Islet precursor cell (in vitro differentiated cells): Measurements from ENCODE around the gene HSD17B10.
A peak's percentile ranks its signal among the peaks of the same experiment; 100 is the strongest.
"Not testable (repeated sequence)": the region's sequence is repeated elsewhere in the genome, so short reads cannot be mapped to it uniquely, and the experiment has no call there.

Experiments used
- DNase-seq: peaks from one replicate; pipeline ENCODE4 v3.0.0-alpha.2; 2018

The HSD17B10 gene

DNA sequence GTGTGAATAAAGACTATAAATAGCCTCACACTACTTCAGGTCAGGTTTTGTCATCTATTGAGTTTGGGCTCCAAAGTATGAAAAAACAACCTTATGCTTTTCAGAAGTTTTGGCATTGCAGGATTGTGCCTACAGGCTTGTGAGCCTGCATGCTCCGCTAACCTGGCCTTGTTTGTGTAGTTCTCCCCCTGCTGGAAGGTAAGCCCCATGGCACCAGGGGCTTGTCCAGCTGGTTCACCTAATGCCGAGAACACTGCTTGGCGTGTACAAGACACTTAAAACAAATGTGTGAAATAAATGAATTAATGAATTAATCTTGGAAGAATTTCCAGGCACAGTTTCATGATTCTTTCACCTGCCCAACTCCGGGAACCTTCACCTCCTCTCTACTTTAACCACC lies 1.8 kb upstream of the HSD17B10 start:
- DNase-seq, result peak; percentile 77

DNA sequence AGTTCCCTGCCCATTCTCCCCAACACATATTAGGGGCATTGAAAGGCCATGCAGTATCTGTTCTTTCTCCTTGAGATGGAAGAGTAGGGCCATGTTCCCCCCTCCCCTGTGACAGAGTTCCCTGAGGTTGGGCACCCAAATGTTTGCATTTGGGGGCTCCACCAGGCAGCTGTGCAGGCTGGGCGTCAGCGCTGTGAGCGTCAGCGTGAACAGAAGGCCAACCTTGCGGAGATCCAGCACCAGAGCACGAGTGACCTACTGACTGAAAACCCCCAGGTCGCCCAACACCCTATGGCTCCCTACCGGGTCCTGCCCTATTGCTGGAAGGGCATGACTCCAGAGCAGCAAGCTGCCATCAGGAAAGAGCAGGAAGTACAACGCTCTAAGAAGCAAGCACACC lies 3.9 kb downstream of the HSD17B10 start:
- DNase-seq, result no peak

DNA sequence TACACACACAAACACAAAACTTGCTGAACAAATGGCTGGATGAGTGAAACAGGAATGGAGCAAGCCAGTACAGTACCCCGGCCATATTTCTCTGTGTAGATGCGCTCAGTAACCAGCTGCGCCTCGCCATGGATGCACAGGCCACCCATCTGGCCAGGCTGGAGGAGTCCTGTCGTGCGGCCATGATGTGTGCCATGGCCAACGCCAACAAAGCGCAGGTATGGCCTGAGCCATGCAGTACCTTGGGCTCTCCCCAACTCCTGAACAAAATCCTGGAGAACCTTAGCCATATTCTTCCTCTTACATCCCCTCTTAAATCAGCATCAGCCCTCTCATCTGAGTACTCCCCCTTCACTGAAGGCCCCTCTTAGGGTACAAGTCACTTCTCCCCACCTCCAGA lies 4.4 kb downstream of the HSD17B10 start:
- DNase-seq, result no peak

DNA sequence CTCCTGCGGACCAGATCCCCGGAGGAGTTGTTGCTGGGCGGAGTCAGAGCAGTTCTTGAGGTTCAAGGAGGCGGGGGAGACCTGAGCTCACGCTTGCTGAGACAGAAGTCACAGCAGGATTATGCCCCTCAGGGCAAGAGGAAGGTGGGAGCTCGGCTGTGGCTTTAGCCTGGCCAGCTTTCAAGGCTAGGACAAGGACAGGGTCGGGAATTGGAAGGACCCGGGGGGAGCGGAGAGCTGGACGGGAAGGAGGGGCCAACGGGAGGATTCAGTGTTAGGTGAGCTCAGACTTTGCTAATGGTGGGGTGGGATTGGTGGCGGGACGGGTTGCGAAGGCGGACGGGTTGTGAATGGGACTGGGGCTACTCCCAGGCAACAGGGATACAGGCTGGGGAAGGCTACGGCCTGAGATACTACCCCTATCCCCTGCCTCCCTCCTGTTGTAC lies 11.3 kb downstream of the HSD17B10 start, which contains the start of gene RIBC1:
Gene RIBC1 (plus strand): TSS at position 13 of the 446 bp plus-strand sequence. CDS start 3,404 bp downstream, outside the sequence.
- DNase-seq, result no peak

DNA sequence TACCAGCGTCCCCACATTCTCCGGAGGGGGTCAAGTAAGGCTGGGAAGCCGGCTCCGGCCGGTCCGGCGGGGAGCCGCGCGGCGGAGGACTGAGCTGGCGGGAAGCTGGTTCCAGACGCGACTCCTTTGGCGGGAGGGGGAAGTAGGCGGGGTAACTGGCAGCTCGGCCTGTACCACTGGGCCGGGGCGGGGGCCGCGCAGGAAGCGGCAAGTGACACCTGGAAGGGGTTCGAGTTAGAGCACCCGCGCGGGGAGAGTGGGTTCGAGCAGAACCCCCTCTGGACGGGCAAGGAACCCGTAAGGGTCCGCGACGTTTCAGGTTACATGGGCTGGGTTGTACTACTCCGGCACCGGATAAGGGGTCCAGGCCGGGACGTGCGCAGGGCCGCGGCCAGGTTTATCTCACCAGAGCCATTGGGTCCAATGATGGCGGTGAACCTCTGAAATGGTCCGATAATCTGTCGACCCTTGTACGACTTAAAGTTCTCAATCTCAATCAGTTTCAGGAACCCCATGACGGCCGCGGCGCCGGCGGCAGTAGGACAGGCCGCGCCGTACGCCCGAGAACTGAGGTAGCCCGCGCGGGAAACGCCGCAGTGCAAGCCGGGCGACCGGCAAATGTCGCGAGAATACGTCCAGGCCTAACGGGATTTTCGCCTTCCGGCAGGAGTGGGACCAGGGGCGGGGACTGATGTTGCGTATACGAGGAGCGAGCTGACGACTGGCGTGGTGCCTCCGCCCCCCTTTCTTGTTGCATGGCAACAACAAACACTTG lies 11.9 kb downstream of the HSD17B10 start, which contains the start of gene SMC1A:
Gene SMC1A (minus strand): TSS at position 569 of the 775 bp plus-strand sequence. CDS start 54 bp downstream, at position 515.
- DNase-seq, result peak; percentile 98

DNA sequence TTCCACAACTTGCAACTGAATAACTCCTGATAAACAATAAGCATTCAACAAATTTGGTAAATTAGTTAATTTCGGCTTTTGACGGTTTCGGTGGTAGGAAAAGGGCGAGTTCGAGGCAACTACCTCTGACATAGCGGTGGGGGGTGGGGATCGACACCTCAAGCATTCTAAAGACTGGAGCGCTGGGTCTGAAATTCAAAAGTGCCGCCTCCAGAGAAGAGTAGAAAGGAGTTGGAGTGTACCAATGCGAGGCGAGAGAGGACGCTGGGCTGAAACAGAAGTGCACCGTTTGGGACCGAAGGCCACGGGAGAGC lies 12.4 kb downstream of the HSD17B10 start:
- DNase-seq, result no peak

DNA sequence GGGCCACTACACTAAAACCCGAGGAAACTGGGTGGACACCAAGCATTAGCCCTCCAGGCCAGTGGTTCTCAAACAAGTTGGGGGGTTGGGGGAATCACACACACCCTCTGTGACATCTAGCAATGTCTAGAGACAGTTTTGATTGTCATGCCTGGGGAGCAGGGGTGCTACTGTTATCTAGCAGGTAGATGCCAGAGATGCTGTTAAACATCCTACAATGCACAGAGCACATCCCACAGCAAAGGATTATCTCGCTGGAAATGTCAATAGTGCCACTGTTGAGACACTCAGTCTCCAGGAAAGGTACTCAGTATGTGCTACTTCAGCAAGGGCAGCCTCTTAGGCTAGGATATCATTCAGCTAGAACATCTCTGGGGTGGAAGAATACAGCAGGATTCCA lies 13.0 kb downstream of the HSD17B10 start:
- DNase-seq, result no peak

DNA sequence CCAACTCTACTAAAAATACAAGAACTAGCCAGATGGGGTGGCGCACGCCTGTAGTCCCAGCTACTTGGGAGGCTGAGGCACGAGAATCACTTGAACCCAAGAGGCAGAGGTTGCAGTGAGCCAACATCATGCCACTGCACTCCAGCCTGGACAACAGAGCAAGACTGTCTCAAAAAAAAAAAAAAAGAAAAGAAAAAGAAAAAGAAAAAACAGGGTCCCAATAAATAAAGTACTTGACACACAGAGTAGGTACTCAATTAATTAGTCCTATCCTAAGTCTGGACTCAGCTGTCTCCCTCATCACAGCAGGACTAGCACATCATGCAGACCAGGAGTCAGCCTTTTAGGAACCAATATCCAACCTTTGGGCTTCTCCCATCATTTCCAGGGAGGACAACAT lies 13.8 kb downstream of the HSD17B10 start:
- not testable (repeated sequence) for DNase-seq

DNA sequence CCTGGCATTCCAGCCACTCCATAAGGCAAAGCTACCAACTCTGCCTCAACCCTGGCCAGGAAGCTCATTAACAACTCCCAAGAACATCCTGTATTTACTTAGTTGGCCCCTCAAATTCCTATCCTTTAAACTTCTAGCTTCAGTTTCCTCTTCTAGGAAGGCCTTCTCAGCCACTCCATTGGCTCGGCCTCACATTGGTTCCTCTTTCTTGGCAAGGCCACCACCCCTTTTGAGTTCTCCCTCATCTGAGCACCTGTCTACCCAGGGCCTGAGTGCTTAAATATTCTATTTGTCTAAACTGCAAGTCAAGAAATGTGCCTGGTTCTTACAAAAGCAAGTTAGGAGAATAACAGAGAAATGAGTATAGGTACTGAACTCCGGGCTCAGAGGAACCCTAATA lies 21.7 kb downstream of the HSD17B10 start:
- DNase-seq, result no peak

DNA sequence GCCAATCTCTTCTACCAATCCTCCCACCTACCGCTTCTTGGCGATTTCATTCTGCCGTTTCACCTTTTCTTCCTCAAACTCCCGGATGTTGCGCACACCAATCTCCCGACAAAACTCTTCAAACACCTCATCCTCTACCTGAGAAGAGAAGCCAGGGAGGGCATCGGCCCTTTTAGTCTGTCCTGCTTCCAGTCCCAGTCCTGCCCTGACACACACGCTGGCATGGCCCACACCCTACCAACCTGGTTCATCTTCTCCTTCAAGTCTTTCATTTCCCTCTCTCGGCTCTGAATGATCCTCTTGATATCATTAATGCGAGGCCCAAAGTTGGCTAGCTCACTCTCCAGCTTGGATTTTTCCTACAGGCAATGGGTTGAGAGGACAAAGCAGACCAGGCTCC lies 30.6 kb downstream of the HSD17B10 start:
- DNase-seq, result no peak

DNA sequence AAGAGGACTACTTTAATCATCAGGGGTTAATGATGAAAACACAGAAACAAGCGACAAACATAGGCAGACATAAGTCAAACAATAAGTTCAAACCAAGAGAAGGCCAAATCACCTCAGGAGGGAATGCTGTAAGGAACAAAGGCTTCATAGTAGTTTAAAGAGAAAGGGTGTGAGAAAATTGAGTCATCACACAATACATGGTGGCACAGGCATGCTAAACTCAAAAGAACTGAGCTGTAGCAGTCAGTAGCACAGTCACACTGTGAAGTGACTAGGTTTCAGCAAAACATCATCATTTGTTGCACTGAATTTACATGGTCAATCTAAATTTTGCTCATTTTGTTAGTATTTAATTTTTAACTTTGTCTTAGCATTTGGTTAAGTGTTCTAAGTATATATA lies 36.0 kb downstream of the HSD17B10 start:
- no peak for DNase-seq

DNA sequence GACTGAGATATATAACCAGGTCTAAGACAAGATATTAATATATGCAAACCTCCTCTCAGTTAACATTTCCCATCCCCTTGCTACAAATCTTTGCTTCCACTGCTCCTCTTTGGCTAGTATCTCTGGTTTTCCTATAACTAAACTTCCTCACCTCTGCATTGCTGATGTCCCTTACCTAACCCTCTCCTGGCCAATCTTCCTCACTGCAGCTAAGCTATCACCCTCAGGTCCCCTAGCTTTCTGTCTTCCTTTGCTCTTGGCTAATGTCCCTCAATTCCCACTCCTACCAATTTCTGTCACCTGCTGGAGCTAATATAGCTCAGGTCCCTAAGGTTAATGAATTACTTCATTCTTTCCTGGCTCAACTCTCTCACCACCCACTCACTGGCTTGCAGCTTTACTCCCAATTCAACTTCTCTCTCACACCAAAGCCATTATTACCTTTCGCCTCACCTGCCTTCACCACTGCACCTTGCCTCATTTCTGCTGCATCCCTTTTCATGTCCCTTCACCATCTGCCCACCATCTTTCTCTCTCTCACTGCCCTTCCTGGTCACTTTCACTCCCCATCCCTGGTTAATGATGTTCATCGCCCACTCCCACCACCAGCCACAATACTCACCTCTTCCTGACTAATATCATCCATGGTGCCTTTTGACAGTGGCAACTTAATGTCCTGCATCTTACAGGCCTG lies 38.4 kb downstream of the HSD17B10 start:
- DNase-seq, result no peak

DNA sequence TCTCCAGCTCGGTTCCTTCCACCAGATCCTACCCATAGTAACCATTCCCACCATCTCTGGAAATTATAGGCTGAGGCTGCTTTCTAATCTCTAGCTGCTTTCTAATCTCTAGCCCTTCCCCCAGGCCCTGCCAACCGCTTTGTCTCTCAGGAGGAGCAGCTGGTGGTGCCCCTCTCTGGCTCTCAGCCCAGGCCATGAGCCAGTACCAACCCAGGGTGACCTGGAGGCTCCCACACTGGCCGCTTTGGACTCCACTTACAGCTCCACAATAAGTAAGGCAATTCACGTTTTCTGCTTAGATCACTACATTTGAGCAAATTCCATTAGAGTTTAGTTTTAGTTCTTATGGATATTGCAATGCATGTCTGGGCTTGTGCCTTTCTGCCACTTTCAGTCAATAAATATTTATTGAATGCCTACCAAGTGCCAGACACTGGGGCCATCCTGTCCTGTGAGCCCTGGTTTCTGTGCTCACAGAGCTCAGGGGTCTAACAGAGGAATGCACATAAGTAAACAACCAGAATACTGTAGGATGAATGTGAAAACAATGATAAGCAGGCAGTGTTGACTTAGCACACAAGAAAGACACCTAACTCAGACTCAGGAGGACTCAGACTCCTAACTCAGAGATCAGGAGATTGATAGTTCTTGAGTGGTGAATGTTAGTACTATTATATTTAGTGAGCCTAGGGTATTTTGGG lies 50.6 kb downstream of the HSD17B10 start:
- DNase-seq, result no peak
